ENCODE data around the gene CCDC152. TPM values are rescaled to one million over a fixed set of nuclear protein-coding genes. Genes with fewer than 3 reads are reported as not detected.

The CCDC152 gene
- total RNA-seq, 1 experiment from 2014 or later = 0.13 TPM

- H3K27ac ChIP-seq (ENCODE audit: insufficient read length, low read depth, low read length) = peak within 1 kb of the TSS; percentile 83
- peak within 1 kb of the TSS; percentile 78 to 96 (median 84) for H3K27ac Mint-ChIP-seq
Observed at GRCh38 chr5:42811591-42812446, 55.2 kb downstream of the CCDC152 start, which contains the start of gene SELENOP. SELENOP (minus strand) TSS chr5:42811892; CDS start chr5:42808353, 3,539 bp downstream.

More at GRCh38 chr5:42811591-42812446, 55.2 kb downstream of the CCDC152 start, which contains the start of gene SELENOP:
- Mint-ChIP-seq H3K4me1 (peaks cover 51 to 57% of the 10 kb centered on the region in 2 experiments), H3K4me3 (peak within 1 kb of the TSS; percentile 48 to 74), H3K9me3 (no peaks in the 10 kb centered on the region; a peak in 1 of 5 replicates), H3K27me3 (ENCODE audit: low read depth) (peaks cover 1% of the 10 kb centered on the region; the same call in 1 of the 2 replicates), H3K36me3 (ENCODE audit: insufficient read depth in 1 of 3, low read depth in 3 of 3) (no peaks in the 10 kb centered on the region)
- Histone ChIP-seq H3K14ac (ENCODE audit: insufficient read depth, low read length) (peak within 1 kb of the TSS; percentile 76; the same call in 1 of the 2 replicates), H4K20me1 (ENCODE audit: control insufficient read depth, insufficient read depth, insufficient read length) (no peaks in the 10 kb centered on the region), H3K23ac (ENCODE audit: insufficient read length, low read depth, low read length) (no peak within 1 kb of the TSS), H3K4ac (ENCODE audit: low read depth, low read length) (no peak within 1 kb of the TSS), H2BK120ac (ENCODE audit: low read depth, low read length, poor library complexity, severe bottlenecking) (peak within 1 kb of the TSS; percentile 80), H3K27me3 (ENCODE audit: insufficient read depth, low read length) (no peaks in the 10 kb centered on the region), H3K18ac (ENCODE audit: insufficient read length, low read depth, low read length) (peak within 1 kb of the TSS; percentile 55), H3K23me2 (ENCODE audit: insufficient read length, low read depth, low read length, poor library complexity, severe bottlenecking) (peaks cover 2% of the 10 kb centered on the region), H2AFZ (ENCODE audit: low read length) (peak within 1 kb of the TSS; percentile 95), H2BK12ac (ENCODE audit: insufficient read length, low read depth, low read length) (no peak within 1 kb of the TSS), H4K91ac (ENCODE audit: insufficient read length, low read depth, low read length) (no peak within 1 kb of the TSS), H3T11ph (ENCODE audit: low read length) (peak within 1 kb of the TSS; percentile 97), H4K8ac (replicated peaks; ENCODE audit: insufficient read length, low read depth, low read length) (no peak within 1 kb of the TSS), H3K4me1 (ENCODE audit: insufficient read depth, low read length) (no peaks in the 10 kb centered on the region), H4K5ac (ENCODE audit: insufficient read length, low read depth, low read length) (no peak within 1 kb of the TSS), H3K79me1 (ENCODE audit: insufficient read depth, low read depth, low read length, poor library complexity, severe bottlenecking) (no peaks in the 10 kb centered on the region), H3K9ac (ENCODE audit: extremely low read depth, insufficient read length, low read length) (peak within 1 kb of the TSS; percentile 45), H2AK5ac (ENCODE audit: insufficient read length, low read length) (no peak within 1 kb of the TSS), H2BK15ac (ENCODE audit: low read depth, low read length) (no peak within 1 kb of the TSS), H3K9me3 (ENCODE audit: control insufficient read depth, low read depth, low read length) (no peaks in the 10 kb centered on the region), H3K79me2 (ENCODE audit: insufficient read depth, low read length) (no peaks in the 10 kb centered on the region), H2BK20ac (ENCODE audit: low read depth, low read length, poor library complexity, severe bottlenecking) (peak within 1 kb of the TSS; percentile 49), H2BK5ac (ENCODE audit: insufficient read length, low read length) (peak within 1 kb of the TSS; percentile 24), H3K4me2 (ENCODE audit: insufficient read depth, insufficient read length, low read length) (peak within 1 kb of the TSS; percentile 26), H3K56ac (ENCODE audit: insufficient read length, low read depth, low read length) (no peak within 1 kb of the TSS)
- DNase-seq = no peak
- TF ChIP-seq CTCF (conservative IDR thresholded peaks at IDR 0.05) = no peak
- no CpG with 5 or more reads among the region's 8 CpGs for WGBS (ENCODE audit: extremely low coverage, insufficient read length, low lambda C conversion rate)
